ENCODE measurements around the gene NCMAP.
A peak's percentile ranks its signal among the peaks of the same experiment; 100 is the strongest.

DNA sequence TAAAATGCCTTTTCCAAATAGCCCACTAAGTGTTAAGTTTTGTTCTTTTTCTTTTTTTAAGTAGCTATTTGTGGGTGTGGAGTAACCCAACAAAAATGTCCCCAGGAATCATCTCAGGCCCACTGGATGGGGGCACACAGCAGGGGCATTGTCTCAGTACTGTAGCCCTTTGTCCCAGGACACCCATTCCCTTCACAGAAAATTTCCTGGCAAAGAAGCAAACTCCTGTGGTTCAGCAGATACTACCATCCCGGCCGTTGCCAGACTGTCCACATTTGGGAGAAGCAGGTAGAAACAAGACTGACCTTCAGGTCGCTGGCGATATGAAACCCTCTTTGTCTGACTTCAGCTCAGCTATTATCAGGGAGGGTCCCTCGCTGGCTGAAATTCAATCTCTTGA is 63.5 kb downstream of the NCMAP start:
- peak in 1 of 3 donors; percentile 13 for TF ChIP-seq POLR2A (IDR thresholded peaks at IDR 0.05)
- no peak for TF ChIP-seq CTCF (IDR thresholded peaks at IDR 0.05)
